ENCODE measurements around the gene CRYM. TPM values are rescaled to one million over a fixed set of nuclear protein-coding genes. Genes with fewer than 3 reads are reported as not detected.

CRYM gene
- total and polyA plus RNA-seq, 9 donors: 0.22 to 6.0 (median 0.42) TPM; not detected in 3

DNA sequence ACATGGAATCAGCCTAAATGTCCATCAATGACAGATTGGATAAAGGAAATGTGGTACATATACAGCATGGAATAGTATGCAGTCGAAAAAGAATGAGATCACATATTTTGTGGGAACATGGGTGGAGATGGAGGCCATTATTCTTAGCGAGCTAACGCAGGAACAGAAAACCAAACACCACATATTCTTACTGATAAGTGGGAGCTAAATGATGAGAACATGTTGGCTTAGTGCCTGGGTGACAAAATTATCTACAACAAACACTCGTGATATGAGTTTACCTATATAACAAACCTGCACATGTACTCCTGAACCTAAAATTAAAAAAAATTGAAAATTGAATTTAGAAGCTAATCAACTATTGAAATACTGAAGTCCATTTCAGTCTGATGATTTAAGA lies 38.4 kb downstream of the CRYM start:
- no peak overlapping the region for H3K27ac ChIP-seq
- intact Hi-C loops (cut with DNase I): no loop called here
- 27 to 40% (median 32%) methylated on average over 4 of the region's 4 CpGs for WGBS, 3 donors
- TF ChIP-seq EP300 (IDR thresholded peaks at IDR 0.05) (no peak), POLR2A (IDR thresholded peaks at IDR 0.05) (no peak), CTCF (IDR thresholded peaks at IDR 0.05) (no peak)
- no peaks in the 10 kb centered on the region for H3K4me1 ChIP-seq (ENCODE audit: insufficient read depth)
- H3K4me3 ChIP-seq: no peak overlapping the region
- no peaks in the 10 kb centered on the region for H3K36me3 ChIP-seq
- no peaks in the 10 kb centered on the region for H3K9me3 ChIP-seq
- no peaks in the 10 kb centered on the region for H3K27me3 ChIP-seq
- no peak for DNase-seq

DNA sequence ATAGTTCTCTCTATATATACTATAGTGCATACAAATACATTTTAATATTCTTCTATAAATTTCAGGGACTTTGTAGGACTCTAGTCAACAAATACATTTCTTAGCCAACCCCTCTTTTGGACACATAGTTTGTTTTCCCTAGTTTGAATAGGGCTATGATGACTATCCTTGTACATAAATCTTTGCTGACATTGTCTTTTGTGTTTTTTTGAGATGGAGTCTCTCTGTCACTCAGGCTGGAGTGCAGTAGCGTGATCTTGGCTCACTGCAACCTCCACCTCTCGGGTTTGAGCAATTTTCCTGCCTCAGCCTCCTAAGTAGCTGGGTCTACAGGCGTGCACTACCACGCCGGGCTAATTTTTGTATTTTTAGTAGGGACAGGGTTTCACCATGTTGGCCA lies 41.3 kb downstream of the CRYM start:
- Histone ChIP-seq H3K27me3 (no peaks in the 10 kb centered on the region), H3K36me3 (no peaks in the 10 kb centered on the region), H3K4me1 (ENCODE audit: insufficient read depth) (no peaks in the 10 kb centered on the region), H3K27ac (no peak overlapping the region), H3K4me3 (no peak overlapping the region), H3K9me3 (no peaks in the 10 kb centered on the region)
- no peak for DNase-seq
- 69 to 89% (median 82%) methylated on average over 5 of the region's 5 CpGs for WGBS, 3 donors
- intact Hi-C loops (cut with DNase I): no loop called here
- TF ChIP-seq CTCF (IDR thresholded peaks at IDR 0.05) (no peak), EP300 (IDR thresholded peaks at IDR 0.05) (no peak)

DNA sequence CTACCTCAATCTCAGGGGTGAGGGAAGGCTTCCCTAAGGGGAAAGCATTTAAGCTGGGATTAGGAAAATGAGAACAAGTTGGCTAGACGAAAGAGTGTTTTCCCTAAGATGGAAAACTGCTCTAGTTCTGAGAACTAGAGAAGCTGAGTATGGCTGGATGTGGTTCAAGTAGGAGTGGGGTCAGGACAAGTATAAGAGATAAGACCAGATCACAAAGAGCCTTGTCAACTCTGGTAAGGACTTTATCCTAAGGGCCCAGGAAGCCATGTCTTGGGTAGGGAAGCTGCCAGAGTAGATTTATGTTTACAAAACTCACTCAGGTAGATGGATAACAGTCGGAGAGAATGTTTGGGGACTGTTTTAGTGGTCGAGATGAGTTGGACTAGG lies 42.9 kb downstream of the CRYM start:
- H3K27ac ChIP-seq: no peak overlapping the region
- intact Hi-C loops (cut with DNase I): no loop called here
- H3K9me3 ChIP-seq: no peaks in the 10 kb centered on the region
- no peak for DNase-seq
- 76 to 78% (median 77%) methylated on average over 3 of the region's 3 CpGs for WGBS, 3 donors
- no peak overlapping the region for H3K4me3 ChIP-seq
- H3K4me1 ChIP-seq (ENCODE audit: insufficient read depth): no peaks in the 10 kb centered on the region
- TF ChIP-seq POLR2A (IDR thresholded peaks at IDR 0.05) (no peak), CTCF (IDR thresholded peaks at IDR 0.05) (no peak), EP300 (IDR thresholded peaks at IDR 0.05) (no peak)
- no peaks in the 10 kb centered on the region for H3K36me3 ChIP-seq
- H3K27me3 ChIP-seq: no peaks in the 10 kb centered on the region

GRCh38 chr16:21233521-21234150 lies 44.5 kb downstream of the CRYM start, which contains the start of gene ANKS4B:
Gene ANKS4B (plus strand): TSS chr16:21233699. CDS start chr16:21233738, 39 bp downstream.
- H3K27ac ChIP-seq: no peak within 1 kb of the TSS
- H3K27me3 ChIP-seq: no peaks in the 10 kb centered on the region
- H3K4me1 ChIP-seq (ENCODE audit: insufficient read depth): no peaks in the 10 kb centered on the region
- intact Hi-C loops (cut with DNase I): no loop called here
- no peak within 1 kb of the TSS for H3K4me3 ChIP-seq
- 79 to 84% (median 83%) methylated on average over 11 of the region's 11 CpGs for WGBS, 3 donors
- DNase-seq: no peak
- no peaks in the 10 kb centered on the region for H3K9me3 ChIP-seq
- TF ChIP-seq POLR2A (IDR thresholded peaks at IDR 0.05): no peak
- no peak for TF ChIP-seq CTCF (IDR thresholded peaks at IDR 0.05)
- no peak for TF ChIP-seq EP300 (IDR thresholded peaks at IDR 0.05)
- no peaks in the 10 kb centered on the region for H3K36me3 ChIP-seq
